Suprapubic skin (tissue), 4 donors: ENCODE results near the gene BRD9.
"Not testable (repeated sequence)": the region's sequence is repeated elsewhere in the genome, so short reads cannot be mapped to it uniquely, and the experiment has no call there.

ENCODE experiments used
- EP300 ChIP-seq: sonication (generic); formaldehyde crosslinking; IDR thresholded peaks from one replicate; pipeline ENCODE4 v1.6.1; 2017; ENCODE audit warnings: antibody characterized with exemption
- POLR2A ChIP-seq, 2 donors: fragments of 450-650 bp; IDR thresholded peaks; one replicate each; pipeline ENCODE4 v1.6.1; 2017; ENCODE audit warnings: antibody characterized with exemption in 2 of 2, mild to moderate bottlenecking in 2 of 2, moderate library complexity in 2 of 2
- POLR2AphosphoS5 ChIP-seq, 3 donors: sonication (generic); formaldehyde crosslinking; IDR thresholded peaks; one replicate each; pipeline ENCODE4 v1.6.1; 2017; ENCODE audit warnings: antibody characterized with exemption in 3 of 3
- TF ChIP-seq, protein P1 (sequence below), 2 donors: fragments of 200-600 bp in 1 of 2; fragments of 450-650 bp in 1 of 2; sonication (generic) in 1 of 2; IDR thresholded peaks; one replicate each; pipeline ENCODE4 v1.5.1; 2016 to 2019; ENCODE audit warnings: antibody characterized with exemption in 2 of 2, mild to moderate bottlenecking in 1 of 2, moderate library complexity in 1 of 2

- TF ChIP-seq, protein P1, sequence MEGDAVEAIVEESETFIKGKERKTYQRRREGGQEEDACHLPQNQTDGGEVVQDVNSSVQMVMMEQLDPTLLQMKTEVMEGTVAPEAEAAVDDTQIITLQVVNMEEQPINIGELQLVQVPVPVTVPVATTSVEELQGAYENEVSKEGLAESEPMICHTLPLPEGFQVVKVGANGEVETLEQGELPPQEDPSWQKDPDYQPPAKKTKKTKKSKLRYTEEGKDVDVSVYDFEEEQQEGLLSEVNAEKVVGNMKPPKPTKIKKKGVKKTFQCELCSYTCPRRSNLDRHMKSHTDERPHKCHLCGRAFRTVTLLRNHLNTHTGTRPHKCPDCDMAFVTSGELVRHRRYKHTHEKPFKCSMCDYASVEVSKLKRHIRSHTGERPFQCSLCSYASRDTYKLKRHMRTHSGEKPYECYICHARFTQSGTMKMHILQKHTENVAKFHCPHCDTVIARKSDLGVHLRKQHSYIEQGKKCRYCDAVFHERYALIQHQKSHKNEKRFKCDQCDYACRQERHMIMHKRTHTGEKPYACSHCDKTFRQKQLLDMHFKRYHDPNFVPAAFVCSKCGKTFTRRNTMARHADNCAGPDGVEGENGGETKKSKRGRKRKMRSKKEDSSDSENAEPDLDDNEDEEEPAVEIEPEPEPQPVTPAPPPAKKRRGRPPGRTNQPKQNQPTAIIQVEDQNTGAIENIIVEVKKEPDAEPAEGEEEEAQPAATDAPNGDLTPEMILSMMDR (IDR thresholded peaks at IDR 0.05): not testable (repeated sequence)
- not testable (repeated sequence) for TF ChIP-seq POLR2AphosphoS5 (IDR thresholded peaks at IDR 0.05); EP300; POLR2A (IDR thresholded peaks at IDR 0.05)
Measured at GRCh38 chr5:825544-825943, 67.1 kb downstream of the BRD9 start.
